HepG2 (cell line): ENCODE results near the gene PRDX6. TPM values are rescaled to one million over a fixed set of nuclear protein-coding genes. Genes with fewer than 3 reads are reported as not detected.

Experiments
- FOSL1 ChIP-seq: sonication (generic); formaldehyde crosslinking; IDR thresholded peaks from 2 replicates; pipeline ENCODE4 v1.9.0; 2021; ENCODE audit warnings: missing genetic modification reagents, borderline replicate concordance
- HES4 ChIP-seq: sonication (generic); formaldehyde crosslinking; IDR thresholded peaks from 2 replicates; pipeline ENCODE4 v1.9.0; 2021; ENCODE audit warnings: mild to moderate bottlenecking, missing genetic modification reagents, borderline replicate concordance
- KDM4B ChIP-seq: sonication (generic); formaldehyde crosslinking; IDR thresholded peaks from 2 replicates; pipeline ENCODE4 v1.4.0; 2020; ENCODE audit warnings: missing genetic modification reagents
- KLF16 ChIP-seq, 2 experiments: sonication (generic) in 1 of 2; formaldehyde crosslinking in 1 of 2; IDR thresholded peaks; 2 replicates each; pipeline versions ENCODE4 v1.6.1 to v1.8.0; 2016 to 2023; ENCODE audit warnings: missing genetic modification reagents in 2 of 2, missing compliant biosample characterization in 1 of 2
- KMT2B ChIP-seq: IDR thresholded peaks from 2 replicates; pipeline ENCODE4 v1.6.1; 2016; ENCODE audit warnings: missing genetic modification reagents, missing compliant biosample characterization
- MAFK ChIP-seq, 2 experiments: IDR thresholded peaks in 1 of 2; conservative IDR thresholded peaks in 1 of 2; 2 replicates each; pipeline ENCODE4 v1.6.1; 2011; ENCODE audit warnings: improper control_type of control experiment in 2 of 2, low read length in 2 of 2
- MBD4 ChIP-seq: IDR thresholded peaks from 2 replicates; pipeline ENCODE4 v1.6.1; 2012; ENCODE audit warnings: low read length, inconsistent platforms, borderline replicate concordance
- MTF1 ChIP-seq: sonication (generic); formaldehyde crosslinking; IDR thresholded peaks from 2 replicates; pipeline ENCODE4 v1.5.0; 2020; ENCODE audit warnings: missing genetic modification reagents
- MYNN ChIP-seq: sonication (generic); formaldehyde crosslinking; IDR thresholded peaks from 2 replicates; pipeline ENCODE4 v1.4.0; 2020; ENCODE audit warnings: mild to moderate bottlenecking, low read depth, missing genetic modification reagents
- NR2F2 ChIP-seq: IDR thresholded peaks from 2 replicates; pipeline ENCODE4 v1.6.1; 2012; ENCODE audit warnings: low read depth, inconsistent platforms, borderline replicate concordance
- POGZ ChIP-seq: sonication (generic); formaldehyde crosslinking; IDR thresholded peaks from 2 replicates; pipeline ENCODE4 v1.4.0; 2020; ENCODE audit warnings: mild to moderate bottlenecking, missing genetic modification reagents
- RORA ChIP-seq: sonication (generic); formaldehyde crosslinking; IDR thresholded peaks from 2 replicates; pipeline ENCODE4 v1.5.0; 2020; ENCODE audit warnings: mild to moderate bottlenecking, missing genetic modification reagents, moderate library complexity
- STAG1 ChIP-seq: sonication (generic); formaldehyde crosslinking; IDR thresholded peaks from 2 replicates; pipeline ENCODE4 v1.4.0; 2020; ENCODE audit warnings: missing genetic modification reagents
- TP53 ChIP-seq: sonication (generic); formaldehyde crosslinking; conservative IDR thresholded peaks from 2 replicates; pipeline ENCODE4 v1.4.0; 2020; ENCODE audit warnings: missing genetic modification reagents
- TRAFD1 ChIP-seq: sonication (generic); formaldehyde crosslinking; IDR thresholded peaks from 2 replicates; pipeline ENCODE4 v1.5.1; 2020; ENCODE audit warnings: missing genetic modification reagents, mild to moderate bottlenecking, borderline replicate concordance
- ZHX1 ChIP-seq: sonication (generic); formaldehyde crosslinking; IDR thresholded peaks from 2 replicates; pipeline ENCODE4 v1.8.1; 2022; ENCODE audit warnings: low read depth, mild to moderate bottlenecking, missing genetic modification reagents
- ZNF20 ChIP-seq: sonication (generic); formaldehyde crosslinking; IDR thresholded peaks from 2 replicates; pipeline ENCODE4 v1.4.0; 2020; ENCODE audit warnings: mild to moderate bottlenecking, moderate library complexity, missing genetic modification reagents
- ZNF556 ChIP-seq: sonication (generic); formaldehyde crosslinking; IDR thresholded peaks from 2 replicates; pipeline ENCODE4 v1.4.0; 2020; ENCODE audit warnings: mild to moderate bottlenecking, missing genetic modification reagents, borderline replicate concordance
- ZNF569 ChIP-seq: sonication (generic); formaldehyde crosslinking; IDR thresholded peaks from 2 replicates; pipeline ENCODE4 v1.5.0; 2020; ENCODE audit warnings: mild to moderate bottlenecking, missing genetic modification reagents, moderate library complexity, borderline replicate concordance
- ZNF616 ChIP-seq: sonication (generic); formaldehyde crosslinking; IDR thresholded peaks from 2 replicates; pipeline ENCODE4 v1.5.0; 2020; ENCODE audit warnings: low read depth, mild to moderate bottlenecking, missing genetic modification reagents
- ZNF7 ChIP-seq: IDR thresholded peaks from 2 replicates; pipeline ENCODE4 v1.6.1; 2016; ENCODE audit warnings: missing biosample characterization, missing genetic modification reagents
- ZNF703 ChIP-seq: sonication (generic); formaldehyde crosslinking; IDR thresholded peaks from 2 replicates; pipeline ENCODE4 v1.5.1; 2020; ENCODE audit warnings: missing genetic modification reagents, mild to moderate bottlenecking, moderate library complexity, borderline replicate concordance
- ZNF713 ChIP-seq: sonication (generic); formaldehyde crosslinking; IDR thresholded peaks from 2 replicates; pipeline ENCODE4 v1.4.0; 2020; ENCODE audit warnings: mild to moderate bottlenecking, missing genetic modification reagents
- ZNF839 ChIP-seq: sonication (generic); formaldehyde crosslinking; IDR thresholded peaks from 2 replicates; pipeline ENCODE4 v1.4.0; 2020; ENCODE audit warnings: missing genetic modification reagents, mild to moderate bottlenecking, borderline replicate concordance
- ZNF841 ChIP-seq: sonication (generic); formaldehyde crosslinking; IDR thresholded peaks from 2 replicates; pipeline ENCODE4 v1.8.1; 2023; ENCODE audit warnings: missing genetic modification reagents, borderline replicate concordance
- ZSCAN20 ChIP-seq: sonication (generic); formaldehyde crosslinking; IDR thresholded peaks from 2 replicates; pipeline ENCODE4 v1.4.0; 2020; ENCODE audit warnings: missing genetic modification reagents, mild to moderate bottlenecking, borderline replicate concordance
- polyA plus RNA-seq, 8 experiments: library from polyadenylated mRNA; depleted of rRNA in 3 of 8; stranded (reverse) in 7 of 8; unstranded in 1 of 8; fragments of >200 nt; fragmentation: Illumina TruSeq in 4 of 8; extraction: Trizol in 4 of 8; gene quantifications; 2 replicates each; pipeline versions ENCODE4 v1.2.1 to v1.2.3, GENCODE V29; 2011 to 2016; ENCODE audit warnings: low read depth in 4 of 8, missing spikeins in 1 of 8, mixed read lengths in 1 of 8; ENCODE audit not compliant: insufficient read depth in 1 of 8
- total RNA-seq, 5 experiments: library from RNA; depleted of rRNA; stranded (reverse); fragments of >200 nt; fragmentation: Illumina TruSeq; extraction: Trizol; gene quantifications; 2 replicates each; pipeline ENCODE4 v1.2.3, GENCODE V29; 2016; ENCODE audit warnings: low read depth in 1 of 5

Gene PRDX6
- total and polyA plus RNA-seq, 2 of the 13 experiments (the other 11 are each of a cell fraction or from before 2014, with no cell fraction given): 224 to 309 TPM

GRCh38 chr1:173477286-173478093 is at the start of gene PRDX6 (continued):
- TF ChIP-seq KLF16 (CRISPR knock-in tag; IDR thresholded peaks at IDR 0.05): peak in 1 of 2 experiments; percentile 76; a peak in 2 of 4 replicates
- TF ChIP-seq ZNF841 (CRISPR knock-in tag): no peak
- no peak for TF ChIP-seq MBD4
- TF ChIP-seq ZNF713 (CRISPR knock-in tag): no peak
- no peak for TF ChIP-seq KDM4B (CRISPR knock-in tag)
- TF ChIP-seq HES4 (CRISPR knock-in tag): peak; percentile 81; the same call in 1 of the 2 replicates
- TF ChIP-seq KMT2B (CRISPR knock-in tag): 0 out of 2 replicates have a peak, but pooled peaks have one; percentile 21
- TF ChIP-seq TP53 (CRISPR knock-in tag): 0 out of 2 replicates have a peak, but pooled peaks have one; percentile 34
- no peak; the same call in 1 of the 2 replicates for TF ChIP-seq ZNF703 (CRISPR knock-in tag)
- no peak for TF ChIP-seq ZHX1 (CRISPR knock-in tag)
- TF ChIP-seq ZSCAN20 (CRISPR knock-in tag): no peak
- peak; percentile 91; the same call in 1 of the 2 replicates for TF ChIP-seq ZNF556 (CRISPR knock-in tag)
- TF ChIP-seq ZNF20 (CRISPR knock-in tag): no peak
- peak; percentile 35; the same call in 1 of the 2 replicates for TF ChIP-seq POGZ (CRISPR knock-in tag)
- TF ChIP-seq ZNF839 (CRISPR knock-in tag): no peak
- no peak for TF ChIP-seq MYNN (CRISPR knock-in tag)
- TF ChIP-seq ZNF569 (CRISPR knock-in tag): no peak
- TF ChIP-seq STAG1 (CRISPR knock-in tag): no peak
- no peak for TF ChIP-seq RORA (CRISPR knock-in tag)
- TF ChIP-seq ZNF7: no peak
- no peak for TF ChIP-seq MTF1
- no peak for TF ChIP-seq ZNF616 (CRISPR knock-in tag)
- no peak for TF ChIP-seq FOSL1 (CRISPR knock-in tag)
- no peak for TF ChIP-seq MAFK (conservative IDR thresholded peaks at IDR 0.05 in 1 of 2, IDR thresholded peaks at IDR 0.05 in 1 of 2; ENCODE audit: low read length in 2 of 2)
- no peak; the same call in 1 of the 2 replicates for TF ChIP-seq NR2F2
- TF ChIP-seq TRAFD1 (CRISPR knock-in tag): no peak
